Kidney (tissue), 14 donors: ENCODE data around the gene LAIR1. TPM values are rescaled to one million over a fixed set of nuclear protein-coding genes. Genes with fewer than 3 reads are reported as not detected.
"Not testable (repeated sequence)": the region's sequence is repeated elsewhere in the genome, so short reads cannot be mapped to it uniquely, and the experiment has no call there.

Experiments used
- DNase-seq, 5 donors: peaks; one replicate each; pipeline ENCODE4 v3.0.0-alpha.2; 2013 to 2020
- FAIRE-seq: peaks from 2 replicates; lab custom pipeline; 2012; peaks lifted over from hg19 to GRCh38; lab: Jason Lieb, UNC
- H3K27ac ChIP-seq, 2 donors: one replicate each; pipeline ENCODE4 v1.7.0; 2013; ENCODE audit warnings: low read depth in 2 of 2, low read length in 2 of 2, inconsistent platforms in 1 of 2
- H3K27me3 ChIP-seq: one replicate; pipeline ENCODE4 v1.7.1; 2013; ENCODE audit warnings: low read length, inconsistent platforms; ENCODE audit not compliant: control insufficient read depth, insufficient read depth
- H3K36me3 ChIP-seq, 3 donors: one replicate each; pipeline versions ENCODE4 v1.7.0 to v1.7.1; 2013; ENCODE audit warnings: low read length in 3 of 3, control low read depth in 1 of 3, inconsistent platforms in 1 of 3; ENCODE audit not compliant: insufficient read depth in 3 of 3, control insufficient read depth in 2 of 3
- H3K4me1 ChIP-seq, 3 donors: one replicate each; pipeline versions ENCODE4 v1.7.0 to v1.7.1; 2013; ENCODE audit warnings: low read length in 3 of 3, inconsistent platforms in 1 of 3, low read depth in 1 of 3; ENCODE audit not compliant: control insufficient read depth in 2 of 3, insufficient read depth in 2 of 3
- H3K4me3 ChIP-seq, 3 donors: one replicate each; pipeline versions ENCODE4 v1.7.0 to v1.8.1; 2013; ENCODE audit warnings: low read length in 3 of 3, control low read depth in 1 of 3, inconsistent platforms in 1 of 3
- H3K9ac ChIP-seq, 3 donors: one replicate each; pipeline versions ENCODE4 v1.7.0 to v1.7.1; 2013; ENCODE audit warnings: low read length in 3 of 3, control low read depth in 1 of 3, inconsistent platforms in 1 of 3
- H3K9me3 ChIP-seq, 3 donors: one replicate each; pipeline versions ENCODE4 v1.7.0 to v1.7.1; 2013; ENCODE audit warnings: low read length in 3 of 3, control low read depth in 1 of 3, inconsistent platforms in 1 of 3; ENCODE audit not compliant: control insufficient read depth in 2 of 3, insufficient read depth in 1 of 3
- intact Hi-C: fragments of 100-400 bp; cut with DNase I; formaldehyde crosslinking; loops from one replicate; pipeline ENCODE4 v1.11.1; 2022
- polyA plus RNA-seq: library from polyadenylated mRNA; stranded (reverse); fragments of 350-450 nt; fragmentation: Illumina TruSeq; extraction: RNeasy Lipid Tissue Mini Kit (QIAGEN cat#74804); gene quantifications from one replicate; pipeline ENCODE4 v1.2.3, GENCODE V29; 2014; ENCODE audit warnings: low read depth, low replicate concordance; ENCODE audit not compliant: insufficient read depth
- total RNA-seq: library from RNA; stranded (reverse); fragmentation: NEBNext Ultra II Directional; extraction: Animal tissue kit (Norgen Biotek cat#: 25700); gene quantifications from one replicate; pipeline ENCODE4 v1.2.1, GENCODE V29; 2021
- TF ChIP-seq, protein P1 (sequence below): IDR thresholded peaks from 3 replicates; pipeline ENCODE4 v1.5.1; 2012; ENCODE audit warnings: mild to moderate bottlenecking, moderate library complexity, borderline replicate concordance; ENCODE audit not compliant: insufficient read depth; ENCODE audit errors: extremely low read depth
- donor health status: control.
- donor health status: control.
- donor health status: control.
- donor health status: control.
- donor health status: control.
- donor health status: DM: yes; HTN: yes; CAD: no.
- donor health status: Normal renal cell carcinoma (clear cell type).

The LAIR1 gene
- total and polyA plus RNA-seq, 2 donors from 2014 or later = 4.1 to 41.9 TPM

DNA sequence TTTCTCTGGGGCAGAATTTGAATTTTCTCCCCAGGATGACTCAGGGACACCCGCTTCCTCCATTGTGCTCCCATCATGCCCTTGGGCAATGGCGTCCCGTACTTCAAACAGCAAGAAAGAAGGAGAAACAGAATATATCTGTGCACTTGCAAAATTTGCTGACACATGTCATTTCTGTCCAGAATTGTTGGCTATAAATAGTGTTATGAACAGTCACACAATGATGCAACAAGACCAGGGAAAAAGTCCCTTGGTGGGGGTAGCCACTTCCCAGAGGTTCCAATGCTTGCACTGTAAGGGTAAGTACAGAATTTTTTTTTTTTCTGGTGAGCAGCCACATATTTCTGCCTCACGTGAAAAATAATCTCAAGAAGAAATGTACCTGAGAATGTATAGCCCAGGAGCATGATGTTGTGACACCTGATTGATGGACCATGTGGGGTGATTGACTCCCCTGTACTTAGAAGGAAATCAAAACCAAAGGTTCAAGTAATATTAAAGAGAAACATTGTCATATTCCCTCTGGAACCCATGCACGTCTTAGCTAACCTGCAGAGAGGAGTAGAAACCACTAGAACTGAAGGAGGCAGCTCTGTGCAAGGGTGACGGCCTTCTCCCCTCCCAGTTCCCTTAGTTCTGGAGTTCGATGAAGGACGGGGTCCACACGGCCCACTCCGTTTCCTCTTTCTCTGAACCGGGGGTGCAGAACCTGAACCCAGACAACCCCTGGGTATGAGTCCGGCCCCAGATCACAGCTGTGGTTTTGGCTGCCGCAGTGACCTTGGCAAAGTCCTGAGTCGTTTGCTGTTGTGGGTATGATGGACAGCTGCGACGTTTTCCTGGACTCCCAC lies 9.3 kb upstream of the LAIR1 start:
- Histone ChIP-seq H3K9me3 (no peaks in the 10 kb centered on the region), H3K27me3 (no peaks in the 10 kb centered on the region), H3K4me3 (no peak overlapping the region), H3K36me3 (no peaks in the 10 kb centered on the region), H3K27ac (no peak overlapping the region), H3K9ac (no peak overlapping the region), H3K4me1 (no peaks in the 10 kb centered on the region)
- intact Hi-C loops = no loop called here
- FAIRE-seq (no peak), DNase-seq (peak in 1 of 5 donors; percentile 46)
- TF ChIP-seq, protein P1, sequence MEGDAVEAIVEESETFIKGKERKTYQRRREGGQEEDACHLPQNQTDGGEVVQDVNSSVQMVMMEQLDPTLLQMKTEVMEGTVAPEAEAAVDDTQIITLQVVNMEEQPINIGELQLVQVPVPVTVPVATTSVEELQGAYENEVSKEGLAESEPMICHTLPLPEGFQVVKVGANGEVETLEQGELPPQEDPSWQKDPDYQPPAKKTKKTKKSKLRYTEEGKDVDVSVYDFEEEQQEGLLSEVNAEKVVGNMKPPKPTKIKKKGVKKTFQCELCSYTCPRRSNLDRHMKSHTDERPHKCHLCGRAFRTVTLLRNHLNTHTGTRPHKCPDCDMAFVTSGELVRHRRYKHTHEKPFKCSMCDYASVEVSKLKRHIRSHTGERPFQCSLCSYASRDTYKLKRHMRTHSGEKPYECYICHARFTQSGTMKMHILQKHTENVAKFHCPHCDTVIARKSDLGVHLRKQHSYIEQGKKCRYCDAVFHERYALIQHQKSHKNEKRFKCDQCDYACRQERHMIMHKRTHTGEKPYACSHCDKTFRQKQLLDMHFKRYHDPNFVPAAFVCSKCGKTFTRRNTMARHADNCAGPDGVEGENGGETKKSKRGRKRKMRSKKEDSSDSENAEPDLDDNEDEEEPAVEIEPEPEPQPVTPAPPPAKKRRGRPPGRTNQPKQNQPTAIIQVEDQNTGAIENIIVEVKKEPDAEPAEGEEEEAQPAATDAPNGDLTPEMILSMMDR = no peak

GRCh38 chr19:54371453-54371852 lies 6.7 kb upstream of the LAIR1 start:
- not testable (repeated sequence) for H3K9me3 ChIP-seq, H3K9ac ChIP-seq, H3K27ac ChIP-seq

GRCh38 chr19:54370434-54370796 lies 5.7 kb upstream of the LAIR1 start:
- DNase-seq, H3K9me3 ChIP-seq, H3K4me3 ChIP-seq, H3K4me1 ChIP-seq, H3K27ac ChIP-seq, FAIRE-seq, H3K36me3 ChIP-seq, H3K27me3 ChIP-seq, H3K9ac ChIP-seq, intact Hi-C loops: not testable (repeated sequence)

More at GRCh38 chr19:54371453-54371852, 6.7 kb upstream of the LAIR1 start:
- H3K36me3 ChIP-seq, H3K27me3 ChIP-seq, intact Hi-C loops, H3K4me3 ChIP-seq, FAIRE-seq, DNase-seq, H3K4me1 ChIP-seq: not testable (repeated sequence)

- H3K27me3 ChIP-seq, H3K4me1 ChIP-seq, H3K9ac ChIP-seq, H3K27ac ChIP-seq, intact Hi-C loops, FAIRE-seq, H3K4me3 ChIP-seq, DNase-seq, H3K9me3 ChIP-seq, H3K36me3 ChIP-seq: not testable (repeated sequence)
Observed at GRCh38 chr19:54369688-54370433, 5.1 kb upstream of the LAIR1 start.
